ENCODE results near the gene DRC7. TPM values are rescaled to one million over a fixed set of nuclear protein-coding genes. Genes with fewer than 3 reads are reported as not detected.

DRC7 gene
- total and polyA plus RNA-seq, 10 donors, result 0.03 to 2.1 (median 0.15) TPM; not detected in 4

DNA sequence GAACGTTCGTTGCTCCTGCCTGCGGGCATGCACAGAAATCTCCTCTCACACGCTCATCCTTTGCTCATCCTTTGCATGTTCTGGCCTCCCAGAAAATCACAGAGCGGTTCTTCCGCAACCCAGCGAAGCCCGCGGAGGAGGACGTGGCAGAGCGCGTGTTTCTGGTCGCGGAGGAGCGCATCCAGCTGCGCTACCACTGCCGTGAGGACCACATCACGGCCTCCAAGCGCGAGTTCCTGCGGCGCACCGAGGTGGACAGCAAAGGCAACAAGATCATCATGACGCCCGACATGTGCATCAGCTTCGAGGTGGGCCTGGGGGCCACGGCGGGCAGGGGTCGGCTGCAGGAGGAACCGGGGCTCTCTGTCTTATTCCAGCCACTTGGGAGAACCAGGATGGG is 31.4 kb downstream of the DRC7 start:
- no peak overlapping the region for H3K4me3 ChIP-seq
- peaks cover 0 to 6% (median 0%) of the 10 kb centered on the region in 6 donors for H3K4me1 ChIP-seq
- no peak overlapping the region for H3K27ac ChIP-seq
- no peaks in the 10 kb centered on the region for H3K36me3 ChIP-seq
- peak; percentile 64 for DNase-seq
- TF ChIP-seq POLR2A (IDR thresholded peaks at IDR 0.05) (no peak), POLR2AphosphoS5 (IDR thresholded peaks at IDR 0.05) (no peak)
- TF ChIP-seq, protein P1, sequence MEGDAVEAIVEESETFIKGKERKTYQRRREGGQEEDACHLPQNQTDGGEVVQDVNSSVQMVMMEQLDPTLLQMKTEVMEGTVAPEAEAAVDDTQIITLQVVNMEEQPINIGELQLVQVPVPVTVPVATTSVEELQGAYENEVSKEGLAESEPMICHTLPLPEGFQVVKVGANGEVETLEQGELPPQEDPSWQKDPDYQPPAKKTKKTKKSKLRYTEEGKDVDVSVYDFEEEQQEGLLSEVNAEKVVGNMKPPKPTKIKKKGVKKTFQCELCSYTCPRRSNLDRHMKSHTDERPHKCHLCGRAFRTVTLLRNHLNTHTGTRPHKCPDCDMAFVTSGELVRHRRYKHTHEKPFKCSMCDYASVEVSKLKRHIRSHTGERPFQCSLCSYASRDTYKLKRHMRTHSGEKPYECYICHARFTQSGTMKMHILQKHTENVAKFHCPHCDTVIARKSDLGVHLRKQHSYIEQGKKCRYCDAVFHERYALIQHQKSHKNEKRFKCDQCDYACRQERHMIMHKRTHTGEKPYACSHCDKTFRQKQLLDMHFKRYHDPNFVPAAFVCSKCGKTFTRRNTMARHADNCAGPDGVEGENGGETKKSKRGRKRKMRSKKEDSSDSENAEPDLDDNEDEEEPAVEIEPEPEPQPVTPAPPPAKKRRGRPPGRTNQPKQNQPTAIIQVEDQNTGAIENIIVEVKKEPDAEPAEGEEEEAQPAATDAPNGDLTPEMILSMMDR (IDR thresholded peaks at IDR 0.05 in 8 of 11, conservative IDR thresholded peaks at IDR 0.05 in 3 of 11), result no peak
- intact Hi-C loops (cut with DNase I; ENCODE audit: low total_unique reads), result no loop called here
- WGBS, 5 donors, result 93 to 96% (median 94%) methylated on average over 30 of the region's 30 CpGs
- no peaks in the 10 kb centered on the region for H3K27me3 ChIP-seq (replicated peaks in 1 of 7)
- H3K9me3 ChIP-seq, result no peaks in the 10 kb centered on the region

DNA sequence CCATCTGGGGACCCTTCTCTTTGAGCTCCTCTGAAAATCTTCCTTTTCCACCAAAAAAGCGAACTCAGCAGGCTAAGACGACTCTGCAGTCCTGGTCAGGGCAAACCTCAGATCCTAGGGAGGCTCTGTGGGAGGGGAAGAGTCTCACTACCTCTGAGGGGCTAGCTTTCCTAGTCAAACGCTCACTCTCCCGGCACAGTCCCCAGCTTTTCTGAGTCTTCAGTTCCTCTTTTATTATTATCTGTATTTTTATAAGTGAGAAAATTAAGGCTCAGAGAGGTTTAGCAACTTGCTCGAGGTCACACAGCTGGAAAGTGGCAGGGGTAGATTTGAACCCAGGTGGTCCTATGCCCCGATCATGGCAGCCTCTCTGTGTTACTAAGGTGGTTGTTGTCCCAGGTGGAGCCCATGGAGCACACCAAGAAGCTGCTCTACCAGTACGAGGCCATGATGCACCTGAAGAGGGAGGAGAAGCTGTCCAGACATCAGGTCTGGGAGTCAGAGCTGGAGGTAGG is 31.9 kb downstream of the DRC7 start:
- intact Hi-C loops (cut with DNase I; ENCODE audit: low total_unique reads), result no loop called here
- H3K4me1 ChIP-seq, result peaks cover 0 to 6% (median 0%) of the 10 kb centered on the region in 6 donors
- peak; percentile 16 for DNase-seq
- TF ChIP-seq, protein P1 (IDR thresholded peaks at IDR 0.05 in 8 of 11, conservative IDR thresholded peaks at IDR 0.05 in 3 of 11), result no peak
- TF ChIP-seq POLR2AphosphoS5 (IDR thresholded peaks at IDR 0.05), result no peak
- 62 to 90% (median 80%) methylated on average over 7 of the region's 7 CpGs for WGBS, 5 donors
- H3K27me3 ChIP-seq (replicated peaks in 1 of 7), result no peaks in the 10 kb centered on the region
- H3K27ac ChIP-seq, result no peak overlapping the region
- H3K9me3 ChIP-seq, result no peaks in the 10 kb centered on the region
- H3K36me3 ChIP-seq, result no peaks in the 10 kb centered on the region
- H3K4me3 ChIP-seq, result no peak overlapping the region

DNA sequence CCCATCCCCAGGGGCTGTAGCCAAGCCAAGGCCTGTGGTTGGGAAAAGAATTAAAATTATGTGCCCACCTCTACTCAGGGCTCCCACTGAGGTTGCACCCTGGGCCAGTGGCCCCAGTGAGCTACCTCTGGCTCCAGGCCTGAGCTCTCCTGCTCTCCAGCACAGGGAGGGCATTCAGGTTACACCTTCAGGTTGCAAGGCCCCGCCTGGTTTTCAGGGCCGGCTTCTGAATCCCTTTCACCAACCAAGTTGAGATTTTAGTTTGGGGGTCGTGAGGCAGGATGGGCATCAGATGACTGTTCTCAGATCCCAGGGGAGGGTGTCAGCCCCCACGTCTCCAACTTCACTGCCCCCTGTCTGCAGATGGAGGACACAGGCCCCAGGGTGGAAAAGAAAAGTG is 33.0 kb downstream of the DRC7 start:
- H3K27ac ChIP-seq, result no peak overlapping the region
- H3K27me3 ChIP-seq (replicated peaks in 1 of 7), result no peaks in the 10 kb centered on the region
- H3K4me1 ChIP-seq, result peaks cover 0 to 6% (median 0%) of the 10 kb centered on the region in 6 donors
- 47 to 79% (median 75%) methylated on average over 4 of the region's 4 CpGs for WGBS, 5 donors
- TF ChIP-seq POLR2AphosphoS5 (IDR thresholded peaks at IDR 0.05) (no peak), POLR2A (IDR thresholded peaks at IDR 0.05) (no peak)
- TF ChIP-seq, protein P1 (IDR thresholded peaks at IDR 0.05 in 8 of 11, conservative IDR thresholded peaks at IDR 0.05 in 3 of 11), result no peak
- intact Hi-C loops (cut with DNase I; ENCODE audit: low total_unique reads), result no loop called here
- no peak overlapping the region for H3K4me3 ChIP-seq
- peak; percentile 38 for DNase-seq
- peaks cover 0 to 3% (median under 1%) of the 10 kb centered on the region in 8 donors for H3K9me3 ChIP-seq
- H3K36me3 ChIP-seq, result no peaks in the 10 kb centered on the region

DNA sequence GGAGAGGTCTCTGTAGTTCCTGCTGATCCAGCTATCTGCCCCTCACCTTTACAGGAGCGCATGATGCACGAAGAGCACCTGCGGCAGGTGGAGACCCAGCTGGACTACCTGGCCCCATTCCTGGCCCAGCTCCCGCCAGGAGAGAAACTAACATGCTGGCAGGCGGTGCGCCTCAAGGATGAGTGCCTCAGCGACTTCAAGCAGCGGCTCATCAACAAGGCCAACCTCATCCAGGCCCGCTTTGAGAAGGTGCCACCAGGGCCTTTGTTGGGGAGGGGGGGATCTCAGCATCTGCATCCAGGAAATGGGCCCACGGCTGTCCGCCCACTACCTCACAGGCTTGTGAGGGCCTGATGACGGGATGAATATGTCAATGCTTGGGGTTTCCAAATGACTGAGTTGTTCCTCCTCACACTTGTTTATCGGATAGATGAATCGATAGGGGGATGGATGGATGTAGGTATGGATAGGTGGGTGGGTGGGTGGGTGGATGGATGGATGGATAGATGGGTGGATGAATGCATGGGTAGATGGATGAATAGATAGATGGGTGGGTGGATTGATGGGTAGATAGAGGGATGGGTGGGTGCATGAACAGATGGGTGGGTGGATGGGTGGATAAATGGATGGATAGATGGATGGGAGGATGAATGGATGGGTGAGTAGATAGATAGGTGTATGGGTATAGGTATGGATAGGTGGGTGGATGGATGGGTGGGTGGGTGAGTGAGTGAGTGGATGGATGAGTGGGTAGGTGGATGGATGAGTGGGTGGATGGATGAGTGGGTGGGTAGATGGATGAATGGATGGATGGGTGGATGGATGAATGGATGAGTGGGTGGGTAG is 34.0 kb downstream of the DRC7 start:
- peaks cover 0 to 9% (median 4%) of the 10 kb centered on the region in 8 donors for H3K9me3 ChIP-seq
- H3K4me1 ChIP-seq, result peaks cover 0 to 6% (median 0%) of the 10 kb centered on the region in 6 donors
- intact Hi-C loops (cut with DNase I; ENCODE audit: low total_unique reads), result no loop called here
- H3K4me3 ChIP-seq, result no peak overlapping the region
- DNase-seq, result peak; percentile 60
- H3K27me3 ChIP-seq (replicated peaks in 1 of 7), result no peaks in the 10 kb centered on the region
- no peak overlapping the region for H3K27ac ChIP-seq
- no peaks in the 10 kb centered on the region for H3K36me3 ChIP-seq
- 87 to 95% (median 93%) methylated on average over 14 of the region's 14 CpGs for WGBS, 5 donors
- TF ChIP-seq, protein P1 (IDR thresholded peaks at IDR 0.05 in 8 of 11, conservative IDR thresholded peaks at IDR 0.05 in 3 of 11), result no peak
- TF ChIP-seq POLR2AphosphoS5 (IDR thresholded peaks at IDR 0.05), result no peak
- no peak for TF ChIP-seq POLR2A (IDR thresholded peaks at IDR 0.05)

All from spleen (tissue), 11 donors.